GM21423 (cell line): ENCODE data around the gene TFAP2E.

Experiments used
- ATAC-seq: cut with Tn5 transposase; IDR thresholded peaks from one replicate; pipeline ENCODE4 v1.9.1; 2021; ENCODE audit warnings: mild to moderate bottlenecking, moderate library complexity; ENCODE audit not compliant: unreplicated experiment

The TFAP2E gene

GRCh38 chr1:35592991-35593769, 20.1 kb downstream of the TFAP2E start:
- no peak for ATAC-seq

- no peak for ATAC-seq
Measured at GRCh38 chr1:35594005-35594760, 21.1 kb downstream of the TFAP2E start.

GRCh38 chr1:35595684-35596083, 22.6 kb downstream of the TFAP2E start:
- ATAC-seq, result no peak

- no peak for ATAC-seq
Measured at GRCh38 chr1:35597870-35598269, 24.8 kb downstream of the TFAP2E start.

- ATAC-seq, result no peak
Measured at GRCh38 chr1:35598895-35599294, 25.8 kb downstream of the TFAP2E start.

GRCh38 chr1:35599411-35599810, 26.3 kb downstream of the TFAP2E start:
- ATAC-seq, result no peak

- no peak for ATAC-seq
Measured at GRCh38 chr1:35600593-35600992, 27.5 kb downstream of the TFAP2E start.

- no peak for ATAC-seq
Measured at GRCh38 chr1:35603468-35603867, 30.4 kb downstream of the TFAP2E start.

GRCh38 chr1:35603941-35604340, 30.8 kb downstream of the TFAP2E start:
- no peak for ATAC-seq

GRCh38 chr1:35605071-35605866, 32.2 kb downstream of the TFAP2E start:
- ATAC-seq, result no peak

- ATAC-seq, result no peak
Measured at GRCh38 chr1:35605867-35606182, 32.7 kb downstream of the TFAP2E start.

GRCh38 chr1:35611655-35612054, 38.5 kb downstream of the TFAP2E start:
- no peak for ATAC-seq

- ATAC-seq, result no peak
Measured at GRCh38 chr1:35615440-35615839, 42.3 kb downstream of the TFAP2E start.

- ATAC-seq, result no peak
Measured at GRCh38 chr1:35619237-35620121, 46.4 kb downstream of the TFAP2E start.

GRCh38 chr1:35622510-35623178, 49.5 kb downstream of the TFAP2E start:
- ATAC-seq, result no peak

GRCh38 chr1:35623832-35624231, 50.7 kb downstream of the TFAP2E start:
- ATAC-seq, result no peak

GRCh38 chr1:35629051-35629450, 55.9 kb downstream of the TFAP2E start:
- ATAC-seq, result no peak

GRCh38 chr1:35631396-35631795, 58.3 kb downstream of the TFAP2E start:
- no peak for ATAC-seq

GRCh38 chr1:35633547-35633946, 60.4 kb downstream of the TFAP2E start:
- ATAC-seq, result no peak

- no peak for ATAC-seq
Measured at GRCh38 chr1:35637401-35637809, 64.3 kb downstream of the TFAP2E start.
